Measurements from ENCODE around the gene CDH5.

- TF ChIP-seq, protein P1, sequence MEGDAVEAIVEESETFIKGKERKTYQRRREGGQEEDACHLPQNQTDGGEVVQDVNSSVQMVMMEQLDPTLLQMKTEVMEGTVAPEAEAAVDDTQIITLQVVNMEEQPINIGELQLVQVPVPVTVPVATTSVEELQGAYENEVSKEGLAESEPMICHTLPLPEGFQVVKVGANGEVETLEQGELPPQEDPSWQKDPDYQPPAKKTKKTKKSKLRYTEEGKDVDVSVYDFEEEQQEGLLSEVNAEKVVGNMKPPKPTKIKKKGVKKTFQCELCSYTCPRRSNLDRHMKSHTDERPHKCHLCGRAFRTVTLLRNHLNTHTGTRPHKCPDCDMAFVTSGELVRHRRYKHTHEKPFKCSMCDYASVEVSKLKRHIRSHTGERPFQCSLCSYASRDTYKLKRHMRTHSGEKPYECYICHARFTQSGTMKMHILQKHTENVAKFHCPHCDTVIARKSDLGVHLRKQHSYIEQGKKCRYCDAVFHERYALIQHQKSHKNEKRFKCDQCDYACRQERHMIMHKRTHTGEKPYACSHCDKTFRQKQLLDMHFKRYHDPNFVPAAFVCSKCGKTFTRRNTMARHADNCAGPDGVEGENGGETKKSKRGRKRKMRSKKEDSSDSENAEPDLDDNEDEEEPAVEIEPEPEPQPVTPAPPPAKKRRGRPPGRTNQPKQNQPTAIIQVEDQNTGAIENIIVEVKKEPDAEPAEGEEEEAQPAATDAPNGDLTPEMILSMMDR (conservative IDR thresholded peaks at IDR 0.05): no peak
- no peak for TF ChIP-seq ZFX (IDR thresholded peaks at IDR 0.05)
Observed at GRCh38 chr16:66388350-66389139, 22.1 kb downstream of the CDH5 start.
